H1 (cell line): ENCODE measurements around the gene SERGEF. TPM values are rescaled to one million over a fixed set of nuclear protein-coding genes. Genes with fewer than 3 reads are reported as not detected.

Experiments used
- CTCF ChIA-PET: fragments of 300-600 bp; sonication (Branson Sonifier 250); formaldehyde crosslinking; loops from one replicate; lab custom pipeline; 2021; ENCODE audit not compliant: partially characterized antibody; lab: Charles Lee
- POLR2A ChIA-PET: fragments of 300-600 bp; sonication (Branson Sonifier 250); formaldehyde crosslinking; loops from one replicate; lab custom pipeline; 2021; ENCODE audit warnings: inconsistent platforms; ENCODE audit not compliant: partially characterized antibody; lab: Charles Lee
- DNase-seq, 2 experiments: peaks; one replicate each; pipeline versions ENCODE4 v3.0.0 to v3.0.0-alpha.2; 2010 to 2022; ENCODE audit warnings: low spot score in 2 of 2, low read depth in 1 of 2, mixed read lengths in 1 of 2
- FAIRE-seq: peaks from 2 replicates; lab custom pipeline; 2011; peaks lifted over from hg19 to GRCh38; lab: Jason Lieb, UNC
- H2AFZ ChIP-seq: 2 replicates; pipeline ENCODE4 v1.8.1; 2012; ENCODE audit warnings: low read length, inconsistent platforms
- H2AK5ac ChIP-seq: 2 replicates; pipeline ENCODE4 v1.6.1; 2013; ENCODE audit warnings: low read depth, low read length
- H2BK120ac ChIP-seq: replicated peaks from 2 replicates; pipeline ENCODE3; 2013; ENCODE audit warnings: low read depth, low read length, inconsistent platforms
- H2BK12ac ChIP-seq: 2 replicates; pipeline ENCODE4 v1.6.1; 2013; ENCODE audit warnings: low read depth, low read length
- H2BK15ac ChIP-seq: 2 replicates; pipeline ENCODE4 v1.6.1; 2013; ENCODE audit warnings: low read length
- H2BK20ac ChIP-seq: 2 replicates; pipeline ENCODE4 v1.6.1; 2013; ENCODE audit warnings: low read length
- H2BK5ac ChIP-seq: 2 replicates; pipeline ENCODE4 v1.6.1; 2013; ENCODE audit warnings: low read depth, low read length
- H3K14ac ChIP-seq: 2 replicates; pipeline ENCODE4 v1.6.1; 2013; ENCODE audit warnings: inconsistent platforms; ENCODE audit not compliant: insufficient read length
- H3K18ac ChIP-seq: 2 replicates; pipeline ENCODE4 v1.6.1; 2013; ENCODE audit warnings: low read length; ENCODE audit errors: extremely low read depth
- H3K23ac ChIP-seq: 2 replicates; pipeline ENCODE4 v1.6.1; 2013; ENCODE audit warnings: inconsistent platforms; ENCODE audit not compliant: insufficient read length
- H3K23me2 ChIP-seq: 2 replicates; pipeline ENCODE4 v1.6.1; 2013; ENCODE audit warnings: low read depth, low read length
- H3K27ac ChIP-seq: 2 replicates; pipeline ENCODE4 v1.6.1; 2011; ENCODE audit warnings: low read depth, low read length, inconsistent platforms
- H3K27me3 ChIP-seq, 4 experiments: replicated peaks in 1 of 4; 1 replicate in 1 of 4; 2 replicates in 3 of 4; pipeline versions ENCODE4 v1.6.1 to v1.8.1; 2011 to 2013; ENCODE audit warnings: low read length in 3 of 4, mild to moderate bottlenecking in 3 of 4, inconsistent platforms in 2 of 4, mixed read lengths in 2 of 4, moderate library complexity in 1 of 4; ENCODE audit not compliant: control insufficient read depth in 3 of 4, insufficient read depth in 3 of 4; ENCODE audit errors: extremely low read depth in 1 of 4
- H3K36me3 ChIP-seq, 4 experiments: 2 replicates each; pipeline versions ENCODE4 v1.6.1 to v1.8.1; 2011 to 2013; ENCODE audit warnings: mild to moderate bottlenecking in 4 of 4, low read length in 3 of 4, moderate library complexity in 2 of 4, control low read depth in 1 of 4, inconsistent platforms in 1 of 4; ENCODE audit not compliant: insufficient read depth in 4 of 4, control insufficient read depth in 2 of 4
- H3K4ac ChIP-seq: replicated peaks from 2 replicates; pipeline ENCODE3; 2013; ENCODE audit warnings: low read length, low read depth, mixed read lengths, inconsistent platforms; ENCODE audit not compliant: insufficient read length
- H3K4me1 ChIP-seq, 4 experiments: replicated peaks in 1 of 4; 1 replicate in 1 of 4; 2 replicates in 3 of 4; pipeline versions ENCODE4 v1.6.1 to v1.8.1; 2011 to 2013; ENCODE audit warnings: low read length in 3 of 4, inconsistent platforms in 2 of 4, mixed read lengths in 1 of 4; ENCODE audit not compliant: insufficient read depth in 4 of 4, control insufficient read depth in 3 of 4
- H3K4me2 ChIP-seq, 2 experiments: 2 replicates each; pipeline versions ENCODE4 v1.6.1 to v1.8.1; 2011 to 2013; ENCODE audit warnings: low read depth in 2 of 2, low read length in 2 of 2, control low read depth in 1 of 2, inconsistent platforms in 1 of 2, mild to moderate bottlenecking in 1 of 2; ENCODE audit not compliant: insufficient read depth in 1 of 2
- H3K4me3 ChIP-seq, 4 experiments: fragments of 200-600, 300-600 bp in 1 of 4; sonication (generic), shearing (Covaris generic), sonication (Bioruptor Twin) in 1 of 4; 2 replicates each; pipeline versions ENCODE4 v1.5.1 to v1.8.1; 2011 to 2016; ENCODE audit warnings: low read length in 4 of 4, low read depth in 3 of 4, control low read depth in 2 of 4, inconsistent platforms in 2 of 4, mild to moderate bottlenecking in 2 of 4, mixed read lengths in 1 of 4, moderate library complexity in 1 of 4; ENCODE audit not compliant: insufficient read depth in 2 of 4; ENCODE audit errors: extremely low read depth in 1 of 4
- H3K56ac ChIP-seq: replicated peaks from 2 replicates; pipeline ENCODE3; 2013; ENCODE audit warnings: low read depth, mild to moderate bottlenecking, mixed read lengths, low read length, inconsistent platforms; ENCODE audit not compliant: insufficient read length
- H3K79me1 ChIP-seq: 2 replicates; pipeline ENCODE4 v1.6.1; 2013; ENCODE audit warnings: low read depth, low read length, control low read depth
- H3K79me2 ChIP-seq, 2 experiments: 2 replicates each; pipeline versions ENCODE4 v1.6.1 to v1.8.1; 2012 to 2013; ENCODE audit warnings: low read length in 2 of 2, mild to moderate bottlenecking in 2 of 2, inconsistent platforms in 1 of 2; ENCODE audit not compliant: insufficient read depth in 2 of 2, control insufficient read depth in 1 of 2
- H3K9ac ChIP-seq, 4 experiments: replicated peaks in 1 of 4; 1 replicate in 1 of 4; 2 replicates in 3 of 4; pipeline versions ENCODE4 v1.6.1 to v1.8.1; 2011 to 2013; ENCODE audit warnings: low read depth in 3 of 4, low read length in 3 of 4, control low read depth in 2 of 4, mild to moderate bottlenecking in 2 of 4, moderate library complexity in 2 of 4, inconsistent platforms in 1 of 4; ENCODE audit errors: extremely low read depth in 1 of 4
- H3K9me3 ChIP-seq, 2 experiments: 2 replicates each; pipeline versions ENCODE4 v1.6.1 to v1.8.1; 2012 to 2013; ENCODE audit warnings: mild to moderate bottlenecking in 2 of 2, moderate library complexity in 2 of 2, control low read depth in 1 of 2, inconsistent platforms in 1 of 2, low read depth in 1 of 2, low read length in 1 of 2, mixed read lengths in 1 of 2; ENCODE audit not compliant: insufficient read depth in 2 of 2
- H4K20me1 ChIP-seq, 2 experiments: replicated peaks in 1 of 2; 2 replicates each; pipeline versions ENCODE3 to v1.8.1; 2011 to 2013; ENCODE audit warnings: inconsistent platforms in 2 of 2, low read length in 2 of 2, mild to moderate bottlenecking in 1 of 2; ENCODE audit not compliant: insufficient read depth in 2 of 2, control insufficient read depth in 1 of 2
- H4K5ac ChIP-seq: 2 replicates; pipeline ENCODE4 v1.6.1; 2013; ENCODE audit warnings: low read length, low read depth, mixed read lengths, inconsistent platforms; ENCODE audit not compliant: insufficient read length
- H4K8ac ChIP-seq: 2 replicates; pipeline ENCODE4 v1.8.0; 2013; ENCODE audit warnings: mild to moderate bottlenecking, moderate library complexity, low read length, inconsistent platforms; ENCODE audit not compliant: insufficient read depth; ENCODE audit errors: extremely low read depth
- H4K91ac ChIP-seq: replicated peaks from 2 replicates; pipeline ENCODE3; 2013; ENCODE audit warnings: low read length, mixed read lengths, inconsistent platforms; ENCODE audit not compliant: insufficient read length
- CBX8 ChIP-seq: fragments of 300-800, 300-1000 bp; sonication (generic); IDR thresholded peaks from 2 replicates; pipeline ENCODE4 v1.7.1; 2016; ENCODE audit warnings: low read depth, low read length, borderline replicate concordance
- CHD1 ChIP-seq: IDR thresholded peaks from 2 replicates; pipeline ENCODE4 v1.6.1; 2012; ENCODE audit warnings: low read depth, low read length, improper control_type of control experiment
- CHD2 ChIP-seq: IDR thresholded peaks from 2 replicates; pipeline ENCODE4 v1.6.1; 2012; ENCODE audit warnings: low read length, improper control_type of control experiment
- EZH2 ChIP-seq: fragments of 200-600 bp; sonication (generic); IDR thresholded peaks from 2 replicates; pipeline ENCODE4 v1.7.1; 2012; ENCODE audit warnings: low read depth, mild to moderate bottlenecking, moderate library complexity, low read length, inconsistent platforms; ENCODE audit not compliant: severe bottlenecking
- HDAC2 ChIP-seq, 2 experiments: fragments of 300-600 bp in 1 of 2; sonication (generic) in 1 of 2; IDR thresholded peaks; 2 replicates each; pipeline ENCODE4 v1.6.1; 2011 to 2012; ENCODE audit warnings: low read depth in 2 of 2, low read length in 2 of 2, mild to moderate bottlenecking in 2 of 2, moderate library complexity in 2 of 2, borderline replicate concordance in 1 of 2, inconsistent platforms in 1 of 2
- KDM5A ChIP-seq: fragments of 200-600 bp; IDR thresholded peaks from 2 replicates; pipeline ENCODE4 v1.7.1; 2012; ENCODE audit warnings: mild to moderate bottlenecking, low read length, inconsistent platforms, mixed read lengths
- NANOG ChIP-seq: IDR thresholded peaks from 2 replicates; pipeline ENCODE4 v1.6.1; 2011; ENCODE audit warnings: low read length, low read depth, mild to moderate bottlenecking, inconsistent platforms; ENCODE audit not compliant: insufficient read depth, poor library complexity, severe bottlenecking
- POLR2AphosphoS5 ChIP-seq: IDR thresholded peaks from 2 replicates; pipeline ENCODE4 v1.6.1; 2011; ENCODE audit warnings: low read depth, low read length
- POU5F1 ChIP-seq: IDR thresholded peaks from 2 replicates; pipeline ENCODE4 v1.6.1; 2011; ENCODE audit warnings: low read depth, mild to moderate bottlenecking, low read length, moderate library complexity
- SAP30 ChIP-seq: fragments of 300-600 bp; sonication (generic); IDR thresholded peaks from 2 replicates; pipeline ENCODE4 v1.7.1; 2012; ENCODE audit warnings: low read length, moderate library complexity, mild to moderate bottlenecking, inconsistent platforms; ENCODE audit not compliant: insufficient read depth, insufficient replicate concordance
- TAF1 ChIP-seq: IDR thresholded peaks from 2 replicates; pipeline ENCODE4 v1.6.1; 2011; ENCODE audit warnings: mild to moderate bottlenecking, low read depth, low read length
- WGBS, 2 experiments: shearing (Covaris generic) in 1 of 2; methylation state at CpG; one replicate each; pipeline versions ENCODE4 v1.1.6 to v1.1.7; 2013 to 2015; ENCODE audit warnings: low lambda C conversion rate in 2 of 2, mixed read lengths in 2 of 2, inconsistent platforms in 1 of 2, low coverage in 1 of 2, missing lambda C conversion rate in 1 of 2; ENCODE audit not compliant: insufficient replicate concordance in 2 of 2, insufficient coverage in 1 of 2, insufficient read length in 1 of 2; ENCODE audit errors: extremely low coverage in 1 of 2, missing lambda C conversion rate in 1 of 2; 5-methylcytosine and 5-hydroxymethylcytosine counted together
- polyA plus RNA-seq, 7 experiments: library from polyadenylated mRNA; depleted of rRNA in 3 of 7; stranded (reverse) in 5 of 7; unstranded in 2 of 7; fragments of >200 nt in 5 of 7; fragments of 200-250 nt in 2 of 7; gene quantifications; 1 replicate in 5 of 7; 2 replicates in 1 of 7; 4 replicates in 1 of 7; pipeline versions ENCODE4 v1.2.1 to v1.2.3, GENCODE V29; 2011 to 2013; ENCODE audit warnings: missing spikeins in 2 of 7, mixed read lengths in 2 of 7
- total RNA-seq: library from RNA; stranded (reverse); fragmentation: NEBNext Ultra II Directional; extraction: Animal tissue kit (Norgen Biotek cat#: 25700); gene quantifications from 2 replicates; pipeline ENCODE4 v1.2.1, GENCODE V29; 2021
- TF ChIP-seq, protein P1 (sequence below): IDR thresholded peaks from 2 replicates; pipeline ENCODE4 v1.6.1; 2012; ENCODE audit warnings: low read length, inconsistent platforms

Gene SERGEF
- total and polyA plus RNA-seq, 2 of the 8 experiments (the other 6 are each of a cell fraction or from before 2014, with no cell fraction given): 16.6 to 28.8 TPM

DNA sequence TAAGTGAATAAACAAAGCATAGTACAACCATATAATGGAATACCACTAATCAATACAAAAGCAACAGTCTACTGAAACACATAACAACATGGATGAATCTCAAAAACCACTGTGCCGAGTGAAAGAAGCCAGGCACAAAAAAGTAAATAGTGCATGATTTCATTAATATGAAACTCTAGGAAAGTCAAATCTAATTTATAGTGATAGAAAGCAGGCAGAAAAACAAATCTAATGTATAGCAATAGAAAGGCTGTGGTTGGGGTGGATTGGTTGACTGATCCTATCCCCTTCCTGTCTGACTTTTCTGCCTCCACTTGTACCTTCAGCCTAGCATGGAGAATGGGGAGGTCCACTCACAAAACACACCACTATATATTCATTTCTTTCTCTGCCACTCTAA is 115.4 kb downstream of the SERGEF start:
- 92% methylated on average over 1 of the region's 1 CpG; no CpG with 5 or more reads in 1 of the 2 experiments for WGBS, 2 experiments
- TF ChIP-seq CHD2 (no peak), SAP30 (no peak), POLR2AphosphoS5 (no peak), EZH2 (no peak), HDAC2 (IDR thresholded peaks at IDR 0.05; ENCODE audit: borderline replicate concordance in 1 of 2, low read depth in 2 of 2, low read length in 2 of 2) (no peak), TAF1 (no peak), CBX8 (no peak), POU5F1 (no peak), CHD1 (no peak), KDM5A (no peak), NANOG (no peak)
- TF ChIP-seq, protein P1, sequence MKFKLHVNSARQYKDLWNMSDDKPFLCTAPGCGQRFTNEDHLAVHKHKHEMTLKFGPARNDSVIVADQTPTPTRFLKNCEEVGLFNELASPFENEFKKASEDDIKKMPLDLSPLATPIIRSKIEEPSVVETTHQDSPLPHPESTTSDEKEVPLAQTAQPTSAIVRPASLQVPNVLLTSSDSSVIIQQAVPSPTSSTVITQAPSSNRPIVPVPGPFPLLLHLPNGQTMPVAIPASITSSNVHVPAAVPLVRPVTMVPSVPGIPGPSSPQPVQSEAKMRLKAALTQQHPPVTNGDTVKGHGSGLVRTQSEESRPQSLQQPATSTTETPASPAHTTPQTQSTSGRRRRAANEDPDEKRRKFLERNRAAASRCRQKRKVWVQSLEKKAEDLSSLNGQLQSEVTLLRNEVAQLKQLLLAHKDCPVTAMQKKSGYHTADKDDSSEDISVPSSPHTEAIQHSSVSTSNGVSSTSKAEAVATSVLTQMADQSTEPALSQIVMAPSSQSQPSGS: no peak

More for the DNA sequence above, 115.4 kb downstream of the SERGEF start:
- Histone ChIP-seq H3K79me1 (no peaks in the 10 kb centered on the region), H3K27ac (no peak overlapping the region), H4K8ac (no peak overlapping the region), H3K27me3 (no peaks in the 10 kb centered on the region), H2AK5ac (no peak overlapping the region), H2BK12ac (no peak overlapping the region), H2AFZ (no peak overlapping the region), H4K91ac (no peak overlapping the region), H4K5ac (no peak overlapping the region), H3K18ac (no peak overlapping the region), H4K20me1 (no peaks in the 10 kb centered on the region), H3K14ac (no peak overlapping the region), H3K36me3 (no peaks in the 10 kb centered on the region), H3K4ac (no peak overlapping the region), H2BK15ac (no peak overlapping the region), H2BK5ac (no peak overlapping the region), H2BK120ac (no peak overlapping the region), H3K9me3 (no peaks in the 10 kb centered on the region), H3K4me2 (no peak overlapping the region), H3K23ac (no peak overlapping the region), H3K23me2 (no peaks in the 10 kb centered on the region), H3K9ac (no peak overlapping the region), H3K4me1 (0 out of 7 replicates have a peak, but pooled peaks cover 0 to 2% (median 0%) of the 10 kb centered on the region in 4 experiments), H3K79me2 (no peaks in the 10 kb centered on the region), H3K56ac (no peak overlapping the region), H2BK20ac (no peak overlapping the region), H3K4me3 (no peak overlapping the region)
- DNase-seq (no peak), FAIRE-seq (no peak)
- POLR2A ChIA-PET: no interaction called here
- CTCF ChIA-PET: interaction anchor here (0.9 to 2.3 kb wide), 9 partner anchors 8 to 166 kb away, joined by 3 to 11 read pairs (median 4); no protein-coding TSS in a partner anchor
